ENCODE results near the gene MTR.

Gene MTR

DNA sequence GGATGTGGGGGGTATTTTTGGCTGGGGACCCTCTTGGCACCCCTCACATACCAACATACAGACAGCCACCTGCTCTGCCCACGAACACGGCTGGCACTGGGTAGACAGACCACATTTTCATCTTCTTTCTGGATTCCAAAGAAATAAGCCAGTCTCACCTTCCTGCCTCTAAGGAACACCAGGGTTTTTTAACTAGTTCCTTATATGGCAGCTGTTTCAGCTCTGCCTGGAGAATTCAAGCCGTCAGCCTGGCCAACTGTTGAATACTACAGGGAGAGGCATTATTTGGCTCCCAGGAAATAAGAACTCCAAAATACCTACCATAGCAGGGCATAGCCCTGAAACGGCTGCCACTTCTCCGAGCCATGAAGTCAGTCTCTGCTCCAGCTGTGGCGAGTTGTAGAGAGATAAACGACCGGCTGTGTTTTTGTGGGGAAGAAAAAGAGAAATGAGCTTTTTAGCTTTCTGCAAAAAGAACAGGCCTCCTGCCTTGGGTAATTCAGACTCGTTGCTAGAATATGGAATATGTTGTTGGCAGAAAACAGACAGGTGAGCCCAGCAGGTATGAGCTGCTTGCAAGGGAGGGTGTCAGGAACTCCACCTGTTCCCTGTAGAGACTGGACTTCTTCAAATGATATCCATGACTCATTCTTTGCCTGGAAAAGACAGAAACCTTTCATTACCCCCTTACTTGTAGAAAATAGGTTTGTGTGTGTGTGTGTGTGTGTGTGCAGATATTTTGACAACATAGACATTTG, 157.3 kb downstream of the MTR start:
- no peak for TF ChIP-seq CTCF (IDR thresholded peaks at IDR 0.05)
- no peak for DNase-seq
- Histone ChIP-seq H3K4me3 (peak overlapping the region; percentile 9 to 18), H3K9me3 (no peaks in the 10 kb centered on the region), H3K27ac (peak overlapping the region; percentile 69 to 70), H3K4me1 (peaks cover 0 to 25% (median 6%) of the 10 kb centered on the region in 4 donors), H3K27me3 (no peaks in the 10 kb centered on the region), H3K36me3 (no peaks in the 10 kb centered on the region)
- intact Hi-C loops (cut with DNase I; ENCODE audit: low total_unique reads): no loop called here

DNA sequence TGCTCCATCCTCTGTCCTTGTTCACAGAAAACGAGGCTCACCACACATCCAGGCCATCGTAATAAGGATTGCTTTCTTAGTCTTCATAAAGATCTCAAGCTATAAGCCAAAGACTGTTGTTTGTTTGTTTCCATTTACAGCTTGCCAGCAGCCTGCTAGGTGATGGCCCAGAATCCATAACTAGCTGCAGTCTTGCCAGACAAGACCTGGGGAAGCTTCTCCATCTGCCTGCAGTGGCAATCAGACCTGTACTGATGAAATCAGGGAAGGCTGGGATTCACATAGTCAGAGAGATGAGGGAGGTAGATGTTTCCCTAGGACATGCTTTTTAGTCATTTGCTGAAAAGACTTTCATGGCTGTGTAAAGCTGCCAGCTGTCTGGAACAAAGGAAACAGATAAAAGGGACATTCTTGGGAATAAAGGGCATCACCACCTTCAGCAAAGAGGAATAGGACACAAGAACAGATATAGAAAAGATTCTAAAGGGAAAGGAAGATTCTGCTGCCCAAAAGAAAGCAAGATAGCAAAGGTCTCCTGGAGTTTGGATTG, 158.1 kb downstream of the MTR start:
- no peak for DNase-seq
- intact Hi-C loops (cut with DNase I; ENCODE audit: low total_unique reads): no loop called here
- no peaks in the 10 kb centered on the region for H3K36me3 ChIP-seq
- no peaks in the 10 kb centered on the region for H3K9me3 ChIP-seq
- H3K27ac ChIP-seq: peak overlapping the region; percentile 69 to 70
- peak overlapping the region in 1 of 2 donors; percentile 18 for H3K4me3 ChIP-seq
- peaks cover 0 to 25% (median 6%) of the 10 kb centered on the region in 4 donors for H3K4me1 ChIP-seq
- no peaks in the 10 kb centered on the region for H3K27me3 ChIP-seq
- no peak for TF ChIP-seq CTCF (IDR thresholded peaks at IDR 0.05)
